ENCODE data around the gene RICTOR.
"Not testable (repeated sequence)": the region's sequence is repeated elsewhere in the genome, so short reads cannot be mapped to it uniquely, and the experiment has no call there.

The RICTOR gene

DNA sequence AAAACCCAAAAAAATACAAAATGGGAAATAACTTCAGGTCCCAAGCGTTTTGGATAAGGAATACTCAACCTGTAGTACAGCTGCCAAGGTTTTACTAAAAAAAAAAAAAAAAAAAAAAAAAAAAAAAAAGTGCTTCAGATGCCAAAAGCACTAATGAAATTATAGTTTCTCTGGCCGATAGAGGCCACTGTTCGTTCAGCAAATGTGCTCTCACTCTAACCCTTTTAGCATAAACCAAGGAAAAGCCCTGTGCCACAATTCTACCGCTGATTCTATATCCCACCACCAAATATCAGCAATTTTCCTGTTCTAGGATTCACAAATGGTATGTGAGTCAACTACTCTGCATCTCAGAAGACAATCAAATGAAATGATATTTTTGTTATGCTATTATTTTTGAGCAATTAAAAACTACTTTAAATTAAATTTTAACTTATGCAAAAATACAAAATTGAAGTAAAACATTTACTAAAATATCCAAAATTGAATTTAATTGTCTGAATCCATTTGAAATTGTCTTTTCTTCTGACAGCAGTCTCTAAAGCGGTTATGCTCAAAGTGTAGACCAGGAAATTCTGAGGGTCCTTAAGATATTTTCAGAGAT, 79.8 kb downstream of the RICTOR start:
- peak; percentile 84 to 85 for DNase-seq (ENCODE audit: low read depth in 2 of 2)
- H3K4me3 ChIP-seq (replicated peaks in 1 of 2; ENCODE audit: low read depth in 2 of 2, low read length in 2 of 2) = no peak overlapping the region
- TF ChIP-seq CTCF (IDR thresholded peaks at IDR 0.05; ENCODE audit: low read depth, low read length) = peak; percentile 53

- DNase-seq (ENCODE audit: low read depth in 2 of 2); H3K4me3 ChIP-seq (replicated peaks in 1 of 2; ENCODE audit: low read depth in 2 of 2, low read length in 2 of 2): not testable (repeated sequence)
Observed at GRCh38 chr5:38989974-38990719, 84.1 kb downstream of the RICTOR start.

GRCh38 chr5:38985909-38986452, 88.2 kb downstream of the RICTOR start:
- no peak overlapping the region for H3K4me3 ChIP-seq (replicated peaks in 1 of 2; ENCODE audit: low read depth in 2 of 2, low read length in 2 of 2)
- DNase-seq (ENCODE audit: low read depth in 2 of 2) = no peak
- TF ChIP-seq CTCF (IDR thresholded peaks at IDR 0.05; ENCODE audit: low read depth, low read length) = no peak

DNA sequence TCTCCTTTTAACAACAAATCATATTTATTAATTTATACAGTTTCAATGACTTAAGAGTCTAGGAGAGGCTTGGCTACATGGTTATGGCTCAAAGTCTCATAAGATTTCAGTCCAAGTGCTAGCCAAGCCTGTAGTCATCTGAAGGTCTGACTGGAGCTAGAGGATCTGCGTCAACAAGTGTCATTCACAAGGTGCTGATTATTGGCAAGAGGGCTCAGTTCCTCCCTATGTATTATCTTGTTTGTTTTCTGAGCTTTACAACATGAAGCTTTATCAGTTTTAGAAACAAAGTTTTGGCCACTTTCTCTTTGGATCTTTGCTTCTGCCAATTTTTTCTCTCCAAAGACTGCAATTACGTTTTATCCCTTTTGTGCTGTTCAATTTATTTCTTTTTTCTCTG, 94.7 kb downstream of the RICTOR start:
- TF ChIP-seq CTCF (IDR thresholded peaks at IDR 0.05; ENCODE audit: low read depth, low read length) = no peak
- H3K4me3 ChIP-seq (replicated peaks in 1 of 2; ENCODE audit: low read depth in 2 of 2, low read length in 2 of 2) = no peak overlapping the region
- no peak for DNase-seq (ENCODE audit: low read depth in 2 of 2)

DNA sequence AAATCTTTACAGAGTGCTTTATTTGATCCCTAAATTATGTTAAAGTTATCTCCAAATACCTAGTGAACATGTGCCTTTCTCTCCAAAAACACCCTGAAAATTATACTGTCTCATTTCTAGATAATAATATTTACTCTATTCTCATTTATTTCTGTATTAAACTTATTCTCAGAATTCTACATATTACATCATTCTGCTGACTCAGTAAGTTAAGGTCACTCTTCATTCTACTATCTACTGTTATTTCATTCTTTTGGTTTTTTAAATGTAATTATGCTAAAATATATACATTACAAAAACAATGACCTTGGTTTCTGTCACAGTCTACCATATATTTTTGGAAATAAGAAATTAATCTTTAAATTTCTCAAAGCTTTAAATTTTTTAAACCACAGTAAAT, 96.2 kb downstream of the RICTOR start:
- no peak overlapping the region for H3K4me3 ChIP-seq (replicated peaks in 1 of 2; ENCODE audit: low read depth in 2 of 2, low read length in 2 of 2)
- no peak for TF ChIP-seq CTCF (IDR thresholded peaks at IDR 0.05; ENCODE audit: low read depth, low read length)
- DNase-seq (ENCODE audit: low read depth in 2 of 2) = no peak

- no peak overlapping the region for H3K4me3 ChIP-seq (replicated peaks in 1 of 2; ENCODE audit: low read depth in 2 of 2, low read length in 2 of 2)
- DNase-seq (ENCODE audit: low read depth in 2 of 2) = no peak
- no peak for TF ChIP-seq CTCF (IDR thresholded peaks at IDR 0.05; ENCODE audit: low read depth, low read length)
Observed at GRCh38 chr5:38968665-38969064, 105.5 kb downstream of the RICTOR start.

- no peak for DNase-seq (ENCODE audit: low read depth in 2 of 2)
Observed at GRCh38 chr5:38961691-38962090, 112.5 kb downstream of the RICTOR start.

More at GRCh38 chr5:38961691-38962090, 112.5 kb downstream of the RICTOR start:
- no peak overlapping the region for H3K4me3 ChIP-seq (replicated peaks in 1 of 2; ENCODE audit: low read depth in 2 of 2, low read length in 2 of 2)
- no peak for TF ChIP-seq CTCF (IDR thresholded peaks at IDR 0.05; ENCODE audit: low read depth, low read length)
